ACC112 (cell line): ENCODE measurements around the gene MEI1.

Experiments used
- H2AFZ ChIP-seq: fragments of 200-600 bp; sonication (generic); one replicate; pipeline ENCODE4 v1.6.0; 2017; ENCODE audit warnings: antibody characterized with exemption, low read length; ENCODE audit not compliant: unreplicated experiment
- H3K27ac ChIP-seq: fragments of 200-600 bp; sonication (generic); 2 replicates; pipeline ENCODE4 v1.5.1; 2014; ENCODE audit warnings: low read depth, mild to moderate bottlenecking, antibody characterized with exemption, low read length, moderate library complexity
- H3K27me3 ChIP-seq: fragments of 200-600 bp; sonication (generic); 2 replicates; pipeline ENCODE4 v1.6.1; 2014; ENCODE audit warnings: mild to moderate bottlenecking, antibody characterized with exemption, low read length, moderate library complexity, mixed read lengths; ENCODE audit not compliant: insufficient read depth
- H3K36me3 ChIP-seq: fragments of 200-600 bp; sonication (generic); 2 replicates; pipeline ENCODE4 v1.6.1; 2016; ENCODE audit warnings: mild to moderate bottlenecking, antibody characterized with exemption, low read length, moderate library complexity, mixed read lengths; ENCODE audit not compliant: insufficient read depth
- H3K4me1 ChIP-seq: fragments of 200-600 bp; sonication (generic); one replicate; pipeline ENCODE4 v1.6.1; 2016; ENCODE audit warnings: low read length, mixed read lengths; ENCODE audit not compliant: insufficient read depth, unreplicated experiment, control insufficient read depth
- H3K4me3 ChIP-seq: fragments of 200-600 bp; sonication (generic); 2 replicates; pipeline ENCODE4 v1.5.1; 2014; ENCODE audit warnings: mild to moderate bottlenecking, low read depth, low read length
- H3K79me2 ChIP-seq: fragments of 200-600 bp; sonication (generic); one replicate; pipeline ENCODE4 v1.6.0; 2016; ENCODE audit warnings: low read length; ENCODE audit not compliant: control insufficient read depth, unreplicated experiment, insufficient read depth

MEI1 gene

DNA sequence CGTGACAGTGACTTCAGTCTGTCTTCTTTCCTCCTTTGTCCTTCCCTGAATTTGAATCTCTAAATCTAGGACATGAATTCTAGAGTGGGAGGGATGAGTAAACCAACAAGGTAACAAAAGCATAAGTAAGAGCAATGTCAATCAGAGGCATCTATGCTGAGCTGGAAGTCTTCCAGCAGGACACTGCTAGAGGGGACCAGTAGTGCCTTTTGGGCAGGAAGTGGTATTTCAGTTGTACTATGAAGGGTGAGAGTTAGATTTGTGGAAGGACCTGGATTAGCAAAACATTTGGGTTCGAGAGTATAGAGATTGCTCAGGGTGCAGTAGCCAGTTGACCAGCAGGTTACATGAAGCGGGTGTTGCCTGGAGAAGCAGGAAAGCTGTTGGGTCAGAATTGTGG, 40.3 kb downstream of the MEI1 start:
- H3K79me2 ChIP-seq, result no peaks in the 10 kb centered on the region
- no peaks in the 10 kb centered on the region for H3K4me1 ChIP-seq
- H3K36me3 ChIP-seq, result no peaks in the 10 kb centered on the region
- no peaks in the 10 kb centered on the region for H3K27me3 ChIP-seq
- no peak overlapping the region for H2AFZ ChIP-seq
- no peak overlapping the region for H3K4me3 ChIP-seq
- no peak overlapping the region for H3K27ac ChIP-seq

DNA sequence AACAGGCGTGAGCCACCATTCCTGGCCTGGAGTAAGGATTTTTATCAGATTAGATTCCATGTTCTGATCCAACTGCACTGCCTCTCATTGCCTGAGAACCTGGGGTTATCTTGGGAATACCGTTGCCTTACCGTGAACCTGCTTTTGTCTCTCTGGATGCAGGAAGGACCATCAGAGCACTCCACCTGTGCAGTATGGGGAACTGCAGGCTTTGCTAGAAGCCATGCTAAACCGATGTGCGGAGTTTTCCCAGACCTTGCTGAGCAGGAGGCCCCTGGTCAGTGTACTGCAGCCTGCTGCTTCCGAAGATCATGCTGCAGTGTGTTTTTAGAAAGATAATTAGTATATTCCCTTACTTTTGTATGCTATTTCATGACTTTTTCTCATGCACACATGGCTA, 43.6 kb downstream of the MEI1 start:
- Histone ChIP-seq H3K4me3 (no peak overlapping the region), H3K79me2 (no peaks in the 10 kb centered on the region), H3K27me3 (no peaks in the 10 kb centered on the region)

DNA sequence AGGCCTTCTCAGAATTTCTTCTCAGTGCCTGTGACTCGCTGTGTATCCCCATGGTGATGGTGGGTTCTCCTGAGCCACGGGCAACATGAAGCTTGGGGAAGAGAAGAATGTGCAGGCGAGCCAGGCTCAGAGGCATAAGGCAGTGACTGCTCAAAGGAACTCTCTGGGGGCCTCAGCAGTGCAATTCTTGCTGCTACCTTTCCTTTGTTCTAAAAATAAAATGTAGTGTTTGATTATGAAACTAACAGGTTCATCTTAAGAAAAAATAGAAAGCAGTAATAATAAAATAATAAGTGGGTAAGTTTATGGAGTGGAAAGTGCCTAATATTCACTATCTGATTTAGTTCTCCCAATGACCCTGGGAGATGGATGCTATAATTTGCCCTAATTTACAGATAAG, 46.7 kb downstream of the MEI1 start:
- Histone ChIP-seq H3K27ac (no peak overlapping the region), H3K36me3 (no peaks in the 10 kb centered on the region), H2AFZ (no peak overlapping the region), H3K27me3 (no peaks in the 10 kb centered on the region), H3K79me2 (no peaks in the 10 kb centered on the region), H3K4me3 (no peak overlapping the region), H3K4me1 (no peaks in the 10 kb centered on the region)

More for the DNA sequence above, 43.6 kb downstream of the MEI1 start:
- Histone ChIP-seq H2AFZ (no peak overlapping the region), H3K27ac (no peak overlapping the region), H3K36me3 (no peaks in the 10 kb centered on the region), H3K4me1 (no peaks in the 10 kb centered on the region)

DNA sequence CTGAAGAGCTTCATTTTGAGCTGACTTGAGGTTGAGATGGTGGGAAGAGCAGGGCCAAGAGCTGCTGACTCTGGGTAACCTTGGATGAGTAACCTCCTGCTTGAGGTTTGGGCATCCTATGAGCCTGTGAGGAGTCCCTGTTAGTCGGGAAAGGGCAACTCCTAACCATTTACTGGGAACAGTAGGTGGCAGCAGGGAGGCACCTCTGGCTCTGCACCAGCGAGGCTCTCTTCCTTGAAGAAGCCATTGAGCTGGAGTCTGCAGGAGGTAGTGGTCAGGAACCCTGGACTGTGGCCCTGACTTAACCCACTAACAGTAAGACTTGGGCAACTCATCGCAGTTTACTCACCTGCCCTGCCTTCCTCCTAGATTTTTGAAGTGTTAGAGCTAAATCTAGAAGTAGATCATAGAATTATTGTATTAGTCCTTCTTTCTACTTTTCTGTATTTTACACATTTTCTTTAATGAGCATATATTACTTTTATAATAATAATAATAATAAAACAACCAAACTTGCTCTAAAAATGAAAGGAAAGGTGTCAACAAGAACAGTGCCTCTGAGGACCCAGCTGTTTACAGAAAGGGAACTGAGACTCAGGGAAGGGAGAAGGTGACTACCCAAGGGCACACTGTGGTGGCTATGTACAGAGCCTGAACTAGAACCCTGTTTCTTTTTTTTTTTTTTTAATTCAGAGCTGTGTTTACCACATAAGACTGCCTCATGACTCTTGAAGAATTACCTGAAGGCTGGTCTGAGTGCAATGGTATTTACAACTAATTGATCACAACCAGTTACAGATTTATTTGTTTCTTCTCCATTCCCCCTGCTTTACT, 47.5 kb downstream of the MEI1 start:
- Histone ChIP-seq H3K79me2 (no peaks in the 10 kb centered on the region), H3K36me3 (no peaks in the 10 kb centered on the region), H3K4me1 (no peaks in the 10 kb centered on the region), H3K27ac (no peak overlapping the region), H3K27me3 (no peaks in the 10 kb centered on the region), H2AFZ (no peak overlapping the region), H3K4me3 (no peak overlapping the region)

DNA sequence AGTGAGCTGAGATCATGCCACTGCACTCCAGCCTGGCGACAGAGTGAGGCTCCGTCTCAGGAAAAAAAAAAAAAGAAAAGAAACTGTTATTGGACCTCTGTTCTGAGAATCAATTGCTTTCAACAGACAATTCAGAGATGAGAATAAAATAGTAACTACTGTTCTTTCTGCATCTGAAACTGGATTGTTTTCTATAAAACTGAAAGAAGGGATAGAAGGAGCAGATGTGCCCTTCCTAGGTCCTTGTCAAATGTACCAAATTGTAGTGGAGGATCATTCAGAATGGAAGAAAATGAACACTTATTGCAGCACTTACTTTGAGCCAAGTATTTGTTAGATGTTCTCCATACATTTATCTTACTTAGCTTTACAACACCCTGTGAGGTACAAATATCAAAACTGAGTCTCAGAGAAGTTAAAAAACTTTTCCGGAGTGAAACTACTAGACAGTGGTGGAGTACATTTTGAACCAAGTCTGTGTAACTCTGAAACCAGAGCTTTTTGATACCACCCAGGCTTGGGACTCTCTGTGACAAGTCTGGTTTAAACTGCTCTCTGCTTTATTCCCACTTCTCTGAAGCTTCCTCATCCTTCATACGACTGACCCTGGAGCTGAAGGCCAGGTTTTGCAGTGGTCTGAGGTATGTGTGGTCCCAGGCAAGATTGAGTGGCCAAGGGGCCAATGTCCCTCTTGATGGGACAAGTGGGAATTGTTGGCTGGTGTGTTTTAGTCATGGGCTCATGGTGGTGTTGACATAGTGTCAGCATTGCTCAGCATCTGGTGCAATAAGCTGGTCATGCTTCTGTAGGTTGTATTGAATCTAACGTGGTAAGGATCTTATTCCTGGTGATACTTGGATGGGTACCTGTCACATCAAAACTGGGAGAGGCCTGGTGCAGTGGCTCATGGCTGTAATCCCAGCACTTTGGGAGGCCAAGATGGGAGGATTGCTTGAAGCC, 53.0 kb downstream of the MEI1 start:
- Histone ChIP-seq H3K36me3 (no peaks in the 10 kb centered on the region), H3K4me1 (no peaks in the 10 kb centered on the region), H2AFZ (no peak overlapping the region), H3K27me3 (no peaks in the 10 kb centered on the region), H3K4me3 (no peak overlapping the region), H3K27ac (no peak overlapping the region), H3K79me2 (no peaks in the 10 kb centered on the region)

DNA sequence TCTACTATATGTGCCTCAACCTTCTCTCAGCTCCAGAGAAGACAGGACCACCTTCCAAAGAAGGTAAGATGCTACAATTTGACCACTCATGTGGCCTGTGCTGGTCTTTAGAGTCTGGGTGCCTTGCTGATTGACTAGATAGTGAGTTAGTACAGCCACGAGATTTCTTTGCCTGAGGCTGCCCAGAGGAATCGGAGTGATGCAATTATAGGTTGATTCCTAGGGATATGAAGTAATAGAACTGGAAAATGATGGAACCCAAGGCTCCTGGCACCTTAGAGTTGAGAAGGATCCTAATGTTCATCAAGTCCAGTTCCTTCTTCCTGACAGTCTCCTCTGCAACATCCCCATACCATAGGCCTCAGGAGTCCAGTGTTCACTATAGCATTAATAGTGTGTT, 54.7 kb downstream of the MEI1 start:
- Histone ChIP-seq H3K79me2 (no peaks in the 10 kb centered on the region), H3K36me3 (no peaks in the 10 kb centered on the region), H2AFZ (no peak overlapping the region), H3K27me3 (no peaks in the 10 kb centered on the region), H3K27ac (no peak overlapping the region), H3K4me1 (no peaks in the 10 kb centered on the region), H3K4me3 (no peak overlapping the region)

DNA sequence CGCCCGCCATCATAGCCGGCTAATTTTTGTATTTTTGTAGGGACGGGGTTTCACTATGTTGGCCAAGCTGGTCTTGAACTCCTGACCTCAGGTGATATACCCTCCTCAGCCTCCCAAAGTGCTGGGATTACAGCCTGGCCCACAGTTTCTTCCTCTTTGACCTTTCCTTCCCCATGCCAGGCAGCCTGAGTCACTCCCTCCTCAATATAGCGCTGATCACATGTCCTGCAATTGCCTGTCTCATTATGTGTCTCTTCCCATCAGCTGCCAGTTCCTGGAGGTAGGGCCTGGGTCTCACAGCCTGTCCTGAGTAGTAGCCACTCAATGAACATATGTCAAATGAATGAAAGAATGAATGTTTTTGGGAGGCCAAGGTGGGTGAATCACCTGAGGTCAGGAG, 58.2 kb downstream of the MEI1 start:
- H3K4me1 ChIP-seq, result no peaks in the 10 kb centered on the region
- no peaks in the 10 kb centered on the region for H3K27me3 ChIP-seq
- H2AFZ ChIP-seq, result no peak overlapping the region
- H3K79me2 ChIP-seq, result no peaks in the 10 kb centered on the region
- H3K36me3 ChIP-seq, result no peaks in the 10 kb centered on the region
- H3K27ac ChIP-seq, result no peak overlapping the region
- no peak overlapping the region for H3K4me3 ChIP-seq

DNA sequence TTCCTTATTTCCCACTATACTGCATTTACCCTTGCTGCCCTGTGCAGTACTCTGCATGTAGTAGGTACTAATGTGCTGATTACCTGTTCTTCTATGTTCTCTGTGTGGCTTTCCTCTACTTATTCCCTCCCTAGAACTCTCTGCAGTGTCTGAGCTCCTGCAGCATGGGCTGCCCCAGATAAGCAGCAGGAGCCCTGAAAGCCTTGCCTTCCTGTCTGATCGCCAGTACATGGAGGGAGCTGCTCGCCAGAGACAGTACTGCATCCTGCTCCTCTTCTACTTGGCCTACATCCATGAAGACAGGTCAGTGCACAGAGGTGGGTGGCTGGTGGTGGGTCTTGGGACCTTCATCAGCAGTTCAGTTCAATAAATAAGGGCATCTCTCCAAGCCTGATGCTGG, 58.9 kb downstream of the MEI1 start:
- Histone ChIP-seq H3K4me1 (no peaks in the 10 kb centered on the region), H3K4me3 (no peak overlapping the region), H2AFZ (no peak overlapping the region), H3K36me3 (no peaks in the 10 kb centered on the region), H3K27me3 (no peaks in the 10 kb centered on the region), H3K27ac (no peak overlapping the region), H3K79me2 (no peaks in the 10 kb centered on the region)

DNA sequence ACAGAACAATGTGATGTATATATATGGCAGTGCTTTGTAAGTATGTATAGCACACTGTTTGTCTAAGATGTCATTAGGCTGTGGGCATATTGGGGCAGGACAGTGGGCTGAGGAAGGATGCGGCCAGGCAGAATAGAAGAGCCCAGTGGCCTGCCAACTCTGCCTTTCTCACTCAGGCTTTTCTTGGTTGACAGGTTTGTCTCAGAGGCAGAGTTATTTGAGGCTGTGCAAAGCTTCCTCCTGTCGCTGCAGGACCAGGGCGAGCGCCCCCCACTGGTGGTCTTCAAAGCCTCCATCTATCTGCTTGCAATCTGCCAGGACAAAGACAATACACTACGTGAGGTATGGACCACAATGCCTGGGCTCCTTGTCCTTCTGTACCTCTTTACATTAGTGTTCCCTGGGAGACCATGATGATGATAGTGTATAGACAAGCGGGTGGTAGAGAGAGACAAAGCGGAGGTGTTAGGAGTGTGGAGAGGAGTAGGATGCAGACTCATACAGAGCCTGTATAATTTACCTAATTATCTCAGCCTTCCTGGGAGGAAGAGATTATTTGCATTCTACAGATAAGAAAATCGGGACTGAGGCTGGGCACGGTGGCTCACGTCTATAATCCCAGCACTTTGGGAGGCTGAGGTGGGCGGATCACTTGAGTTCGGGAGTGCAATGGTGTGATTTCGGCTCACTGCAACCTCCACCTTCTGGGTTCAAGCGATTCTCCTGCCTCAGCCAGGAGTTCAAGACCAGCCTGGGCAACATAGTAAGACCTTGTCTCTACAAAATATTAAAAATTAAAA, 63.9 kb downstream of the MEI1 start:
- Histone ChIP-seq H2AFZ (no peak overlapping the region), H3K4me1 (no peaks in the 10 kb centered on the region), H3K36me3 (no peaks in the 10 kb centered on the region), H3K27ac (no peak overlapping the region), H3K4me3 (no peak overlapping the region), H3K27me3 (no peaks in the 10 kb centered on the region), H3K79me2 (no peaks in the 10 kb centered on the region)

DNA sequence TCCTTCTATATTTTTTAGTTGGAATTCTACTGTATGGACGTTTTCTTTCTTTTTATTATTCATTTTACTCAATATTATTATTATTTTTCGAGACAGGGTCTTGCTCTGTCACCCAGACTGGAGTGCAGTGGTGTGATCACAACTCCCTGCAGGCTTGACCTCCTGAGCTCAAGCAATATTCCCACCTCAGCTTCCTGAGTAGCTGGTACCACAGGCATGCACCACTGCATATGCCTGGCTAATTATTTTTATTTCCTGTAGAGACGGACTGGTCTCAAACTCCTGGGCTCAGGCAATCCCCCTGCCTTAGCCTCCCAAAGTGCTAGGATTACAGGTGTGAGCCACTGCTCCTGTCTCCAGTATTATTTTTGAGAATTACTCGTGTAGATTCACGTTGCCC, 67.2 kb downstream of the MEI1 start:
- no peaks in the 10 kb centered on the region for H3K79me2 ChIP-seq
- H2AFZ ChIP-seq, result no peak overlapping the region
- H3K4me1 ChIP-seq, result no peaks in the 10 kb centered on the region
- H3K4me3 ChIP-seq, result no peak overlapping the region
- no peaks in the 10 kb centered on the region for H3K27me3 ChIP-seq
- H3K36me3 ChIP-seq, result no peaks in the 10 kb centered on the region
- H3K27ac ChIP-seq, result no peak overlapping the region
